KMS-11 (cell line): Measurements from ENCODE around the gene TRIO.

Source experiments
- H2AFZ ChIP-seq: fragments of 200-600 bp; sonication (generic); 2 replicates; pipeline ENCODE4 v1.6.1; 2016; ENCODE audit warnings: antibody characterized with exemption, mixed run types, low read depth
- H3K27ac ChIP-seq: fragments of 200-600 bp; sonication (generic); 2 replicates; pipeline ENCODE4 v1.6.1; 2016; ENCODE audit warnings: mild to moderate bottlenecking, mixed run types
- H3K27me3 ChIP-seq: fragments of 200-600 bp; sonication (generic); 2 replicates; pipeline ENCODE4 v1.6.1; 2017; ENCODE audit warnings: mild to moderate bottlenecking, low read depth, mixed run types, moderate library complexity; ENCODE audit not compliant: insufficient read depth
- H3K36me3 ChIP-seq: fragments of 200-600 bp; sonication (generic); 2 replicates; pipeline ENCODE4 v1.6.1; 2017; ENCODE audit warnings: mild to moderate bottlenecking, mixed run types; ENCODE audit not compliant: insufficient read depth
- H3K4me1 ChIP-seq: fragments of 200-600 bp; sonication (generic); 2 replicates; pipeline ENCODE4 v1.6.1; 2016; ENCODE audit warnings: mild to moderate bottlenecking, low read depth, mixed run types; ENCODE audit not compliant: poor library complexity, severe bottlenecking
- H3K4me2 ChIP-seq: fragments of 200-600 bp; sonication (generic); 2 replicates; pipeline ENCODE4 v1.7.0; 2016; ENCODE audit warnings: mild to moderate bottlenecking, mixed run types
- H3K4me3 ChIP-seq: fragments of 200-600 bp; sonication (generic); IDR thresholded peaks from 2 replicates; pipeline ENCODE4 v1.6.1; 2017; ENCODE audit warnings: low read depth, low read length, mixed read lengths; ENCODE audit not compliant: insufficient read depth
- H3K79me2 ChIP-seq: fragments of 200-600 bp; sonication (generic); 2 replicates; pipeline ENCODE4 v1.6.1; 2016; ENCODE audit warnings: low read depth, mixed run types; ENCODE audit not compliant: insufficient read depth
- H3K9ac ChIP-seq: fragments of 200-600 bp; sonication (generic); 2 replicates; pipeline ENCODE4 v1.6.1; 2016; ENCODE audit warnings: mild to moderate bottlenecking, mixed run types
- H4K20me1 ChIP-seq: fragments of 200-600 bp; sonication (generic); 2 replicates; pipeline ENCODE4 v1.6.1; 2016; ENCODE audit warnings: mild to moderate bottlenecking, mixed run types; ENCODE audit not compliant: insufficient read depth
- CTCF ChIP-seq: fragments of 200-600 bp; sonication (generic); conservative IDR thresholded peaks from 2 replicates; pipeline ENCODE4 v1.6.1; 2017; ENCODE audit warnings: low read depth, mild to moderate bottlenecking, antibody characterized with exemption, low read length, moderate library complexity, mixed read lengths

Gene TRIO

GRCh38 chr5:14447958-14448911 is 305.1 kb downstream of the TRIO start:
- Histone ChIP-seq H3K79me2 (no peaks in the 10 kb centered on the region), H4K20me1 (no peaks in the 10 kb centered on the region), H2AFZ (no peak overlapping the region), H3K27me3 (no peaks in the 10 kb centered on the region), H3K27ac (no peak overlapping the region), H3K9ac (no peak overlapping the region), H3K4me3 (no peak overlapping the region), H3K36me3 (no peaks in the 10 kb centered on the region), H3K4me2 (no peak overlapping the region), H3K4me1 (no peaks in the 10 kb centered on the region)
- TF ChIP-seq CTCF, result no peak

- Histone ChIP-seq H3K4me2 (no peak overlapping the region), H3K4me1 (no peaks in the 10 kb centered on the region), H2AFZ (no peak overlapping the region), H3K27me3 (no peaks in the 10 kb centered on the region), H3K36me3 (no peaks in the 10 kb centered on the region; the same call in 1 of the 2 replicates), H3K4me3 (no peak overlapping the region), H3K27ac (no peak overlapping the region), H3K79me2 (no peaks in the 10 kb centered on the region), H3K9ac (no peak overlapping the region), H4K20me1 (no peaks in the 10 kb centered on the region)
- TF ChIP-seq CTCF, result no peak
Measured at GRCh38 chr5:14449052-14449661, 306.0 kb downstream of the TRIO start.

- H2AFZ ChIP-seq, result no peak overlapping the region
- H3K4me2 ChIP-seq, result no peak overlapping the region
- no peak overlapping the region for H3K27ac ChIP-seq
- H3K36me3 ChIP-seq, result no peaks in the 10 kb centered on the region; the same call in 1 of the 2 replicates
- no peaks in the 10 kb centered on the region for H3K79me2 ChIP-seq
- H4K20me1 ChIP-seq, result no peaks in the 10 kb centered on the region
- H3K9ac ChIP-seq, result no peak overlapping the region
- H3K4me3 ChIP-seq, result no peak overlapping the region
- TF ChIP-seq CTCF, result no peak
- no peaks in the 10 kb centered on the region for H3K4me1 ChIP-seq
- no peaks in the 10 kb centered on the region for H3K27me3 ChIP-seq
Measured at GRCh38 chr5:14450018-14450524, 306.9 kb downstream of the TRIO start.

DNA sequence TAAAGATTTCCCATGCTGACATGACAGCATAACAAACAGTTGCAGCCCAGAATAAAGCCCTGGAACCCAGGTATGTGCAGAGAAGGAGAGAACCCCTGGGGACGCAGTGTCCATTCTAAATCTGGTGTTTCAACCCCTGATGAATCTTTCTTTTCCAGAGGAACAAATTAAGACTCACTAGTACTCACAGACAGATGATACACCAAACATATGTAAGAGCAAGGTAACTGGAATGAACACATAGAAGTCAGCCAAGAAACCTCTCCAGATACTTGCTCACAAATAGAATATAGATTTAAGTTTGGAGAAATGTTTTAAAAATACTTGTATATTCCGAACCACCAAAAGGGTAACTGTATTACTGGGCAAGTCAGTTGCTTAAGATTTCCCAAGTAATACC is 307.6 kb downstream of the TRIO start:
- Histone ChIP-seq H3K4me2 (no peak overlapping the region), H3K79me2 (no peaks in the 10 kb centered on the region), H3K27ac (no peak overlapping the region), H3K9ac (no peak overlapping the region), H4K20me1 (no peaks in the 10 kb centered on the region), H3K36me3 (no peaks in the 10 kb centered on the region; the same call in 1 of the 2 replicates), H2AFZ (no peak overlapping the region), H3K4me3 (no peak overlapping the region), H3K27me3 (no peaks in the 10 kb centered on the region), H3K4me1 (no peaks in the 10 kb centered on the region)
- TF ChIP-seq CTCF, result no peak
